ENCODE results near the gene ST3GAL5.

- TF ChIP-seq POLR2AphosphoS5 (IDR thresholded peaks at IDR 0.05; ENCODE audit: low read depth, low read length): no peak
- no peak for TF ChIP-seq POLR2A (IDR thresholded peaks at IDR 0.05; ENCODE audit: low read depth, low read length)
- TF ChIP-seq SPI1 (IDR thresholded peaks at IDR 0.05; ENCODE audit: low read depth, low read length): no peak
- TF ChIP-seq TAF1 (IDR thresholded peaks at IDR 0.05; ENCODE audit: low read depth, low read length): no peak
- no peak for TF ChIP-seq PAX5 (IDR thresholded peaks at IDR 0.05; ENCODE audit: insufficient read depth, low read length, severe bottlenecking)
- no peak for TF ChIP-seq POU2F2 (IDR thresholded peaks at IDR 0.05; ENCODE audit: low read depth, low read length)
Measured at GRCh38 chr2:85814802-85815550, 73.8 kb downstream of the ST3GAL5 start.
